ENCODE measurements around the gene TRAPPC12.
"Not testable (repeated sequence)": the region's sequence is repeated elsewhere in the genome, so short reads cannot be mapped to it uniquely, and the experiment has no call there.

The TRAPPC12 gene

DNA sequence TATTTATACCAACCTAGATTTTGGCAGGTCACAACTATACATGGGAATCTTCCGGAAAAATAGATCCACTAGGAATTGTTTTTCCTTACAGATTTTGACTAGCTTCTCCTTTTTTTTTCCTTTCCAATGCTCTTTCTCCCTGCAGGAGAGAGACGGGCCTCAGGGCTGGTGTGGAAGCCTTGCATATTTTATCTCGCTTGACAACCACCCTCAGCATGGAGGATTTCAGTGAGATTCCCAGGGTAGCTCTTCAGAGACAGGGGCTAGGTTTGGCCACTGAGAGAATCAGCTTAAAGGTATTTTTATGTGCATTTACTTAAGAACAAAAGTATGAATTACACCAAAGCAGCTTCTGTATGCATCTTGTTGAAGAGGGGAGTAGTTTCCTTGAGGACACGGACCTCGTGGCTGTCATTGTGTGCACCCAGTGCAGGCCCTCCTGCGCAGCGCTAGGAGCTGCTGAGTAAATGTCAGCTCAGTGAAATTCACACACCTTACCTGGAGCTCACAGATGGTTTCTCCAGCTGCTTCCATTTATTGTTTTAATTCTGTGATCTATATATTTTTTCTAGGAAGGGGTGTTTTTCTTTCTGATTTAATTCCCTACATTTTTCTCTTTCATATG is 54.4 kb downstream of the TRAPPC12 start:
- DNase-seq = no peak

- DNase-seq = no peak
These were observed 55.2 kb downstream of the TRAPPC12 start for GRCh38 chr2:3434654-3435053.

GRCh38 chr2:3435445-3435844 is 56.0 kb downstream of the TRAPPC12 start:
- DNase-seq = no peak

DNA sequence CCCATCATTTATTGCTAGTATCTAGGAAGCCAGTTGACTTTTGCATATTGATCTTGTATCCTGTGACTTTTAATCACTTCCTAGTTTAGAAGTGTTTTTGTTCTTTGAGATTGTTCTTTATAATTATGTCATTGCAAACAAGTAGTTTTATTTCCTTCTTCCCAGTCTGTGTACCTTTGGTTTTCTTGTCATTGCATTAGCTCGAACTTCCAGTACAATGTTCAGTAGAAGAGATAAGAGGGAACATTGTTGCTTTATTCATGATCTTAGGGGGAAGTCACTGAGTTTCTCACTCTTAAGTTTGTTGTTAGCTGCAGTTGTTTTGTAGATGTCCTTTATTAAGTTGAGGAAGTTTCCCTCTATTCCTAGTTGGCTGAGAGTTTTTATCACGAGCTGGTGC is 61.0 kb downstream of the TRAPPC12 start:
- no peak for DNase-seq

DNA sequence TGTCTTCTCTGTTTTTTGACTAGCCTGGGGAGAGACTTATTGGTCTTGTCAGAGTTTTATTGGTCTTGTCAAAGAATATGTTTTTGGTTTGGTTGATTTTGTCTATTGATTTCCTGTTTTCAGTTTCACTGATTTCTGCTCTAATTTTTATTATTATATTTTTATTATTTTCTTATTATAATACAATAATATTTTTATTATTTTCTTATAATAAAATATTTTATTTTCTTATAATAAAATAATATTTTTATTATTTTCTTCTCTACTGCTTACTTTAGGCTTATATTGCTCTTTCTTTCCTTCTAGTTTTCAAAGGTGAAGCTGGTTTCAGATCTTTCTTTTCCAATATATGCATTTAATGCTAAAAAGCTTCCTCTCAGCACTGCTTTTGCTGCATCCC is 62.0 kb downstream of the TRAPPC12 start:
- no peak for DNase-seq

DNA sequence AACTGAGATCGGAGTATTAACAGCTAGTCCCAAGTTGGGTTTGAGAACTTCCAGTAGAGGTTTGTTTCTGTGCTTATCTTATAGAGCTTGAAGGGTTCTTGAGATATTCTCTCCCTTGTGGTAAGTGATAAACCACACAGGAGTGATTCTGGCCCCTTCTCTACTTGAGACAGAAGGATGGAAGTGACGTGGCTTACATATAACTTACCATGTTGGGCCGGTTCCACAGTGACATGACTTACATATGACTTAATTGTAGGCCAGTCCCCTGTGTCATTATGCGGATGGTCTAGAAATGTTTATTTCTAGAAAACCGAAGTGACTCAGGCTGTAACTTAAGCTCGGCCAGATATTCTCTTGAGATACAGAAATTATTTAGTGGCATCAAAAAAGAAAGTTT is 62.7 kb downstream of the TRAPPC12 start:
- DNase-seq = no peak

GRCh38 chr2:3443083-3443482 is 63.6 kb downstream of the TRAPPC12 start:
- no peak for DNase-seq

- DNase-seq = no peak
These were observed 64.1 kb downstream of the TRAPPC12 start for GRCh38 chr2:3443506-3444084.

DNA sequence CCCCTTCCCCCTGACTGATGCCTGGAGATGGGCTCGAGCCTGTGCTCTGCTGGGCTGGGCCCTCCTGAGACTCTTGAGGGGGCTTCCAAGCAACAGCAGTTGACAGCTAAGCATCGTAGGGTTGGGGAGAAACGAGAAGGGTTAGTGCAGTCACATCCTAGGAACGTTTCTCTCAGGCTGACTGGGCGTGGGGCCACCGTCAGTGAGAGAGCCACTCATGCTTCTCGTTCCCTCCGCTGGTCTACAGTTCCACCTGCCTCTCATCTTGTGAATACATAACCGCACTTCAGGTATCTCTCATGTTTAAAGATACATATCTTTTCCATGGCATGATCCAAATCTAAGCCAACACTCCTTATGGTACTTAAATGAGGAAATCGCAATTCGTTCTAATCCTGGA is 66.4 kb downstream of the TRAPPC12 start:
- no peak for DNase-seq

- DNase-seq = no peak
These were observed 66.9 kb downstream of the TRAPPC12 start for GRCh38 chr2:3446381-3446780.

DNA sequence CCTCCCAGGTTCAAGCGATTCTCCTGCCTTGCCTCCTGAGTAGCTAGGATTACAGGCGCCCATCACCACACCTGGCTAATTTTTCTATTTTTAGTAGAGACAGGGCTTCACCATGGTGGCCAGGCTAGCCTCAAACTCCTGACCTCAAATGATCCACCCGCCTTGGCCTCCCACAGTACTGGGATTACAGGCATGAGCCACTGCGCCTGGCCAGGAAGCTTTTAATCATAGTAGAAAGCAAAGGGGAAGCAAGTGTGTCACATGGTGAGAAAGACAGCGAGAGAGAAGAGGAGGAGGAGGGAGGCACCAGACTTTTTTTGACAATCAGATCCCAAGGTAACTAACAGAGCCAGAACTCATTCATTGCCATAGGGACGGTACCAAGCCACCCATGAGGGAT is 67.7 kb downstream of the TRAPPC12 start:
- DNase-seq = not testable (repeated sequence)

DNA sequence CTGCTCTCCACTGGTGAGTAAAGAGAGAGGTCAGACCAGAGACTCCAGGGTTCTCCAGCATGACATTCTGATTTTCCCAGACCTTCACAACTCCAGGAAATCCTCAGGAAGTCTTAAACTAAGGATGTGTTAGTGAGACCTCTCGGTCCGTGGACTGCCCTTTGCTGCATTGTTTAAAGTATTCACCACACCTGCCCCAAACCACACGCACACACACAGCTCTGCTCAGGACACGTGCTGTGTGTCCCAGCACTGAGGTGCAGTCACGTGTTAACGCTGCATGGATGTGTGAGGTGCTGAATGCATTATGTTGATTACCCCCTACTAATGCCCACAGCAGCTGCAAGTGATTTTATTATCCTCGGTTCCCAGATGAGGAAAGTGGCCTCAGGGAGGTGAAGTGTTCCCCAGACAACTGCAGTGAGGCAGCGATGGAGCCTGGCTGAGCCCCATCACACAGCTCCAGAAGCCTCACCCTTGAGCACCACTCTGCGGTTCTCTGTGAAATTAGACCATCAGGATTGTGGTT is 68.4 kb downstream of the TRAPPC12 start:
- DNase-seq = no peak

DNA sequence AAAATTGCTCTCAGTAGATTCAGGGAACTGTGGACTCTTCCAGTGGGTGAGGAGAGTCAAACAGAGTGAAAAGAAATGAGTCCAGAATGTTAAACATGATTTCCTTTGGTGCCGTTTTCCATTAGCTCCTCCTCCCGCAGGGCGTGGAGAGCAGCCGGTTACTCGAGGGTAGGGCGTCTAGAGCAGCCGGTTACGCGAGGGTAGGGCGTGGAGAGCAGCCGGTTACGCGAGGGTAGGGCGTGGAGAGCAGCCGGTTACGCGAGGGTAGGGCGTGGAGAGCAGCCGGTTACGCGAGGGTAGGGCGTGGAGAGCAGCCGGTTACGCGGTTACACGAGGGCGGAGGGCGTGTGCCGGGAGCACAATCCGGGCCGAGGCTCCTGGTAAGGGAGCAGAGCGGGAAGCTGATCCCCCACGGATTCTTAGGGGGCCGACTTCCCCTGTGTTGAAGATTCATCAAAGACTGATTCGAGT is 69.0 kb downstream of the TRAPPC12 start:
- DNase-seq = not testable (repeated sequence)

DNA sequence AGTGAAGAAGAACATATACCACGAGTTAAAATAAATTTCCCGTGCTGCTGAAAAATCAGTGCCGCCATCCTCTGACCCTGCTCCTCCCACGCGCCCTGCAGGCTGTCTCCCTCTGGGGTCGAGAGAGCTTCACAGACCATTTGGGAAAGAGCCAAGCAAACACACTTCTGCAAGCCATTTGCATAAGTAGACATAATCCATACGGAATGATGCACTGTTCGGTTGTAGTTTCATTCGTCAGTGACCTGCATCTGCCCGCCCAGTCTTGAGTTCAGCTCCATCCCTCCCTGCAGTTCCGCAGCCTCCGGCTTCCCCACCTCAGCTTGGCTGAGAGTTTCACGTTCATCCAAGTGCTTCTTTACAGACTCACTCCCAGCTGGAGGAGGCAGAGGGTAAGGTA is 69.6 kb downstream of the TRAPPC12 start:
- DNase-seq = no peak

DNA sequence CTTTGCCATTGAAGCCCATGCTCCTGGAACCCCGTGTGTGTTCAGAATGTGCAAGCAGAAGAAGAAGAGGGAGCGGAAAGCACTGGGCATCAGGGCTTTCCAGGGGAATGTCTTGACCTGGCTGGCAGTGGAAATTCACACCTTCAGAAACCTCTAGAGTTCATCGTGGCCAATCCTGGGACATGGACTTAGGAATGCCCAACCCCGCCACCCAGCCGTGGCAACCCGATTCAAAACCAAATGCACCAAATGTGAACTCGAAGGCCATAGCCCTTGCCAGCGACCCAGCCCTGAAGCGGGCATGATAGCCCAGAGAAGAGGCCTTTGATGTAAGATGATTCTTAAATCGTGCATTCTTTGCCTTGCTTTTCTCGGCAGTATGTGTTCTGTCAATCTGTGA is 70.4 kb downstream of the TRAPPC12 start:
- no peak for DNase-seq

GRCh38 chr2:3450385-3451010 is 71.0 kb downstream of the TRAPPC12 start:
- no peak for DNase-seq

GRCh38 chr2:3451169-3451568 is 71.7 kb downstream of the TRAPPC12 start:
- no peak for DNase-seq

DNA sequence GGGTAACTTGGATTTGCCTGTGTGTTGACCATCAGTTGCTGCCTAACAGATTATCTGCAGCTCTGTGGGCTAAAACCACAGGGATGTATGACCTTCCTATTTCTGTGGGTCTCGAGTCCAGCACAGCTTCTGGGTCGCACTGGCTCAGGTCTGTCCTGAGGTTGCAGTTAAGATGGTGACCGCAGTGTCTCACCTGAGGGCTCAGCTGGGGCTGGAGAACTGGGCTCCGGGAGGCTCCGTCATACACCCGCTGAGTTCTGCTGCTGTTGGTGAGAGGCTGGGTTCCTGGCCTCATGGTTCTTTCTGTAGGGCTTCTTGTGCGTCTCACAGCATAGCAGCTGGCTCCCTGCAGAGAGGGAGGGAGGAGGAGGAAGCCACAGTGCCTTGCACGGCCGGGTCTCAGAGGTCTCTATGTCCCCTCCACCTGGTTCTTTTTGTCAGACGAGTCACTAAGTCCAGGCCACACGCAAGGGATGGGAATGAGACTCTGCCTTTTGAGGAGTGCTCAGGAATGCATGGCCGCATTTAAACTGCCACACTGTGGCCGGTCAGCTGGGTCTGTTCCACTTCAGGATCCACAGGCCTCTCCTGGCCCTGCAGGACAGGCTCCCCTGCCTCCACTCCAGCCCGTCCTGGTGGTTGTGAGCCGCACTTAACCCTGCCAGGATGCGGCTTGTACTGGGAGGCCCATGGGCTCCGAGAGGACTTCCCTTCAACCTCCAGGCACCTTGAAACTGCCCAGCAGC is 72.6 kb downstream of the TRAPPC12 start:
- no peak for DNase-seq

DNA sequence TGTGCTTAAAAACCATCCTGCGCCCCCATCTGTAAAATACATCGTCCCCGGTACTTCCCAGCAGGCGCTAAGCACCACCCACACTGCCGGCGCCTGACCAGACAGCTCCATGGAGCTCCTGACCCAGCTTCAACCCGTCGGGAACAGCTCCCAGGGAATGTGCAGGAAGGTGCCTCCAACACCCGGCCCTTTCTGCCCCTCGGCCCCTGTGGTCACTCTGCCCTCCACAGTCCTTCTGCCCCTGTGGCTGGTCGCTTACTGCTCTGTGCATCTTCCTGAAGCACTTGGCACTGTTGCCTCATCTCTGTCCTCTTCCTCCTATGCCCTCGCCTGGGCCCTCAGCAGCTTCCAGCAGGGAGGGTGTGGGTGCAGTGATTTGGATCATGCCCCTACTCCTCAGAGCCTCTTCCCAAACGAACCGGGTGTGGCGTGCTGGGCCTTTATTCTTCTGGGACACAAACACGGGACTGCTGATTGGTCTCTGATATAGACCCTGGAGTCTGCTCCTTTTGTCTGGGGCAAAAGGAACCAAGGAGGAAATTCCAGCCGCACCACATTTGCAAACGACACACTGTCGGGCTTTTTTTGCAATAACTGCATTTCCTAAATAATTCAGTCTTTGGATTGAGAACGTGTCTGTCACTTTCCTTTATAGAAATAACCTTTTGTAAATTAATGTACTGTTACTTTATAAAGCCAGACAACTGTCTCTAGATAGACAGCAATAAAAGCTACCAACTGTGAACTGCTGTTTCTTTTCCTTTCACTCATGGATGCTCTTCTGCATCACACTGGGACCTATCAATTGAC is 73.9 kb downstream of the TRAPPC12 start:
- DNase-seq = no peak

DNA sequence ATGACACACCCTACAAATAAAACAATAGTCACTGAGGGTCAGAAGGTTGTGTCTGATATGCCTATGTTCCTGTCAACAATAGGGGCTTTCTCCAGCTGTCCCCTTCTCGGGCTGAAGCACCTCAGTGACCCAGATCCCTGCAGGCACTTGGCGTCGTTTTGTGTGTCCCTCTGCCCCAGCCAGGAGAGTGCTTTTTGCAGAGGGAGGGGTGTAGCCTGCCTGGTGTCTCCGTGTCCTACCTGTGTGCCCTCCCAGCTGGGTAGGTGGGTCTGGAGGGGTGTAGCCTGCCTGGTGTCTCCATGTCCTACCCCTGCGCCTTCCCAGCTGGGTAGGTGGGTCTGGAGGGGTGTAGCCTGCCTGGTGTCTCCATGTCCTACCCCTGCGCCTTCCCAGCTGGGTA is 74.5 kb downstream of the TRAPPC12 start:
- not testable (repeated sequence) for DNase-seq

- DNase-seq = no peak
These were observed 75.3 kb downstream of the TRAPPC12 start for GRCh38 chr2:3454802-3455201.

- no peak for DNase-seq
These were observed 76.6 kb downstream of the TRAPPC12 start for GRCh38 chr2:3456125-3456524.

Data from stimulated activated naive CD4-positive, alpha-beta T cell treated with Interleukin-2 at 50 U/mL for 16 hours (primary cell).